HepG2 (cell line): ENCODE results near the gene RASAL1. TPM values are rescaled to one million over a fixed set of nuclear protein-coding genes. Genes with fewer than 3 reads are reported as not detected.

Experiments
- ATAC-seq: fragments of 200-7000 bp; cut with Tn5 transposase; 3 replicates; pipeline ENCODE4 v1.9.1; 2020; ENCODE audit warnings: mild to moderate bottlenecking, moderate library complexity
- BruUV-seq: library from RNA; stranded (reverse); fragments of 400-500 nt; replicated peaks from 2 replicates; lab custom pipeline; 2021; lab: Mats Ljungman, UMichigan
- CTCF ChIA-PET: fragments of 300-600 bp; formaldehyde crosslinking; extraction: SDS; loops from one replicate; lab custom pipeline; 2021; ENCODE audit warnings: low total read pairs, inconsistent platforms, low intra/inter-chr PET ratio; lab: Yijun Ruan, JAX
- POLR2A ChIA-PET: fragments of 350-600 bp; sonication (Branson Sonifier 250); formaldehyde crosslinking; loops from one replicate; lab custom pipeline; 2020; ENCODE audit warnings: antibody characterized with exemption, inconsistent platforms; lab: Yijun Ruan, JAX
- DNase-seq: peaks from one replicate; pipeline ENCODE4 v3.0.0-alpha.2; 2015; ENCODE audit warnings: low spot score
- FAIRE-seq: peaks from 3 replicates; lab custom pipeline; 2011; peaks lifted over from hg19 to GRCh38; lab: Jason Lieb, UNC
- H2AFZ ChIP-seq: one replicate; pipeline ENCODE4 v1.6.1; 2011; ENCODE audit warnings: low read length, inconsistent platforms
- H3K27ac ChIP-seq: fragments of 300-600 bp; 3 replicates; pipeline ENCODE4 v1.8.0; 2011; ENCODE audit warnings: mixed run types, mild to moderate bottlenecking, mixed read lengths, low read length, inconsistent platforms; ENCODE audit not compliant: insufficient read depth; ENCODE audit errors: extremely low read length
- H3K27me3 ChIP-seq, 2 experiments: fragments of 200-600 bp in 1 of 2; 2 replicates in 1 of 2; 3 replicates in 1 of 2; pipeline versions ENCODE4 v1.6.0 to v1.8.0; 2011; ENCODE audit warnings: low read length in 2 of 2, mild to moderate bottlenecking in 2 of 2, moderate library complexity in 2 of 2, inconsistent platforms in 1 of 2; ENCODE audit not compliant: insufficient read depth in 2 of 2, control insufficient read depth in 1 of 2
- H3K36me3 ChIP-seq, 2 experiments: fragments of 200-600 bp in 1 of 2; replicated peaks in 1 of 2; 2 replicates in 1 of 2; 3 replicates in 1 of 2; pipeline versions ENCODE4 v1.5.1 to v1.8.0; 2011; ENCODE audit warnings: low read length in 2 of 2, inconsistent platforms in 1 of 2; ENCODE audit not compliant: insufficient read depth in 2 of 2, control insufficient read depth in 1 of 2
- H3K4me1 ChIP-seq: 2 replicates; pipeline ENCODE4 v1.5.1; 2012; ENCODE audit warnings: low read length, inconsistent platforms; ENCODE audit not compliant: insufficient read depth
- H3K4me2 ChIP-seq: 2 replicates; pipeline ENCODE4 v1.6.0; 2011; ENCODE audit warnings: low read depth, low read length, inconsistent platforms
- H3K4me3 ChIP-seq, 3 experiments: fragments of 200-600 bp in 1 of 3; sonication (generic), shearing (Covaris generic) in 1 of 3; replicated peaks in 1 of 3; 2 replicates each; pipeline ENCODE4 v1.5.1; 2011 to 2016; ENCODE audit warnings: low read length in 3 of 3, inconsistent platforms in 2 of 3, low read depth in 2 of 3, mild to moderate bottlenecking in 2 of 3, control low read depth in 1 of 3, mixed read lengths in 1 of 3; ENCODE audit not compliant: insufficient read depth in 1 of 3
- H3K79me2 ChIP-seq: one replicate; pipeline ENCODE4 v1.6.1; 2011; ENCODE audit warnings: low read length, inconsistent platforms; ENCODE audit not compliant: insufficient read depth
- H3K9ac ChIP-seq: 2 replicates; pipeline ENCODE4 v1.6.0; 2011; ENCODE audit warnings: mild to moderate bottlenecking, low read depth, low read length, inconsistent platforms; ENCODE audit not compliant: insufficient read depth
- H3K9me3 ChIP-seq: 2 replicates; pipeline ENCODE4 v1.5.1; 2012; ENCODE audit warnings: mild to moderate bottlenecking, low read length
- H4K20me1 ChIP-seq: 2 replicates; pipeline ENCODE4 v1.6.0; 2011; ENCODE audit warnings: inconsistent platforms, mild to moderate bottlenecking, low read length, moderate library complexity; ENCODE audit not compliant: insufficient read depth
- TARDBP ChIP-seq: sonication (generic); formaldehyde crosslinking; IDR thresholded peaks from 2 replicates; pipeline ENCODE4 v1.8.0; 2022; ENCODE audit warnings: mild to moderate bottlenecking, missing genetic modification reagents
- YEATS4 ChIP-seq: sonication (generic); formaldehyde crosslinking; IDR thresholded peaks from 2 replicates; pipeline ENCODE4 v1.4.0; 2020; ENCODE audit warnings: missing genetic modification reagents, borderline replicate concordance
- ZNF124 ChIP-seq: sonication (generic); formaldehyde crosslinking; IDR thresholded peaks from 2 replicates; pipeline ENCODE4 v1.4.0; 2020; ENCODE audit warnings: missing genetic modification reagents
- ZNF143 ChIP-seq: sonication (generic); formaldehyde crosslinking; IDR thresholded peaks from 2 replicates; pipeline ENCODE4 v1.4.0; 2020; ENCODE audit warnings: missing genetic modification reagents
- ZNF282 ChIP-seq: fragments of 450-650 bp; IDR thresholded peaks from 2 replicates; pipeline ENCODE4 v1.6.1; 2018; ENCODE audit not compliant: partially characterized antibody
- ZNF562 ChIP-seq: sonication (generic); formaldehyde crosslinking; IDR thresholded peaks from 2 replicates; pipeline ENCODE4 v1.8.0; 2022; ENCODE audit warnings: missing genetic modification reagents, borderline replicate concordance
- ZNF746 ChIP-seq: sonication (generic); formaldehyde crosslinking; IDR thresholded peaks from 2 replicates; pipeline ENCODE4 v1.8.0; 2022; ENCODE audit warnings: mild to moderate bottlenecking, missing genetic modification reagents
- WGBS: methylation state at CpG from one replicate; pipeline ENCODE4 v1.1.6; 2017; ENCODE audit warnings: low lambda C conversion rate; 5-methylcytosine and 5-hydroxymethylcytosine counted together
- in situ Hi-C: cut with HindIII; loops from 2 replicates; pipeline ENCODE4 v1.10.0; 2017; ENCODE audit warnings: low pct_unique_long_range_greater_than_20kb; ENCODE audit not compliant: extremely low pct_ligation_motif_present
- intact Hi-C: fragments of 100-400 bp; cut with micrococcal nuclease; formaldehyde crosslinking; loops from one replicate; pipeline ENCODE4 v1.10.0; 2022; ENCODE audit not compliant: unreplicated experiment
- polyA plus RNA-seq, 8 experiments: library from polyadenylated mRNA; depleted of rRNA in 3 of 8; stranded (reverse) in 7 of 8; unstranded in 1 of 8; fragments of >200 nt; fragmentation: Illumina TruSeq in 4 of 8; extraction: Trizol in 4 of 8; gene quantifications; 2 replicates each; pipeline versions ENCODE4 v1.2.1 to v1.2.3, GENCODE V29; 2011 to 2016; ENCODE audit warnings: low read depth in 4 of 8, missing spikeins in 1 of 8, mixed read lengths in 1 of 8; ENCODE audit not compliant: insufficient read depth in 1 of 8
- total RNA-seq, 5 experiments: library from RNA; depleted of rRNA; stranded (reverse); fragments of >200 nt; fragmentation: Illumina TruSeq; extraction: Trizol; gene quantifications; 2 replicates each; pipeline ENCODE4 v1.2.3, GENCODE V29; 2016; ENCODE audit warnings: low read depth in 1 of 5
- TF ChIP-seq, protein P1 (sequence below), 2 experiments: sonication (generic) in 1 of 2; formaldehyde crosslinking in 1 of 2; IDR thresholded peaks; 2 replicates each; pipeline versions ENCODE4 v1.5.1 to v1.6.1; 2011 to 2020; ENCODE audit warnings: borderline replicate concordance in 1 of 2, low read depth in 1 of 2, low read length in 1 of 2, mild to moderate bottlenecking in 1 of 2, missing genetic modification reagents in 1 of 2, moderate library complexity in 1 of 2
- TF ChIP-seq, protein P2 (sequence below): sonication (generic); formaldehyde crosslinking; IDR thresholded peaks from 2 replicates; pipeline ENCODE4 v1.4.0; 2020; ENCODE audit warnings: missing genetic modification reagents
- TF ChIP-seq, protein P3 (sequence below): IDR thresholded peaks from 2 replicates; pipeline ENCODE4 v1.6.1; 2016
- TF ChIP-seq, protein P4 (sequence below): sonication (generic); formaldehyde crosslinking; IDR thresholded peaks from 2 replicates; pipeline ENCODE4 v1.4.0; 2020; ENCODE audit warnings: missing genetic modification reagents

RASAL1 gene
- total and polyA plus RNA-seq, 2 of the 13 experiments (the other 11 are each of a cell fraction or from before 2014, with no cell fraction given), result not detected

DNA sequence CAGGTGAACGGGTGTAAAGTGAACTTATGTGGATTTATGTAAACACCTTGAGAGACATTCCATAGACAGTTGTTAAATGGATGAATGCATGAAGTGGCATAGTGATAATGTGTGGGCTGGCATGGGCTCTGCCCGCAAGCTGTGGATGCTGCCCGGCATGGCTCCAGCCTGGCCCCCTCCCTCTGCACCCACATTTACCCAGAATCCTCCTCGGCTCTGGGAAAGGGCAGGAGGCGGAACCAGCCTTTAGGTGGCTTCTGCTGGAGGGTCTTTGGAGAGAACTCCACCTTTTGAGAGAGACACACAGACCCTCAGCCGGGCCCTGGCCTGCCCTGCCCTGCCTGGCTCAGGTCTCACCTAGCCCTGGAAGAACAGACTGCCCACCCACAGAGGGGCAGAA, 18.7 kb downstream of the RASAL1 start:
- Histone ChIP-seq H3K9ac (no peak overlapping the region), H3K27ac (no peak overlapping the region), H3K27me3 (peaks cover 0 to 12% of the 10 kb centered on the region in 2 experiments; a peak in 1 of 5 replicates), H3K4me1 (no peaks in the 10 kb centered on the region), H4K20me1 (no peaks in the 10 kb centered on the region), H3K9me3 (no peaks in the 10 kb centered on the region), H3K4me2 (no peak overlapping the region), H3K36me3 (no peaks in the 10 kb centered on the region), H3K79me2 (no peaks in the 10 kb centered on the region), H3K4me3 (no peak overlapping the region), H2AFZ (no peak overlapping the region)
- FAIRE-seq (no peak), ATAC-seq (no peak; the same call in 2 of the 3 replicates), DNase-seq (no peak)
- TF ChIP-seq, protein P1, sequence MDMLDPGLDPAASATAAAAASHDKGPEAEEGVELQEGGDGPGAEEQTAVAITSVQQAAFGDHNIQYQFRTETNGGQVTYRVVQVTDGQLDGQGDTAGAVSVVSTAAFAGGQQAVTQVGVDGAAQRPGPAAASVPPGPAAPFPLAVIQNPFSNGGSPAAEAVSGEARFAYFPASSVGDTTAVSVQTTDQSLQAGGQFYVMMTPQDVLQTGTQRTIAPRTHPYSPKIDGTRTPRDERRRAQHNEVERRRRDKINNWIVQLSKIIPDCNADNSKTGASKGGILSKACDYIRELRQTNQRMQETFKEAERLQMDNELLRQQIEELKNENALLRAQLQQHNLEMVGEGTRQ (IDR thresholded peaks at IDR 0.05; ENCODE audit: low read depth, low read length), result no peak
- TF ChIP-seq, protein P1 (CRISPR knock-in tag; IDR thresholded peaks at IDR 0.05; ENCODE audit: borderline replicate concordance), result no peak
- TF ChIP-seq ZNF143 (CRISPR knock-in tag), result peak; percentile 70
- WGBS, result 0% methylated on average over 2 of the region's 6 CpGs
- POLR2A ChIA-PET, result no interaction called here
- intact Hi-C loops (no loop called here), in situ Hi-C loops (no loop called here)
- CTCF ChIA-PET, result no interaction called here
- BruUV-seq, result no TSS peak

DNA sequence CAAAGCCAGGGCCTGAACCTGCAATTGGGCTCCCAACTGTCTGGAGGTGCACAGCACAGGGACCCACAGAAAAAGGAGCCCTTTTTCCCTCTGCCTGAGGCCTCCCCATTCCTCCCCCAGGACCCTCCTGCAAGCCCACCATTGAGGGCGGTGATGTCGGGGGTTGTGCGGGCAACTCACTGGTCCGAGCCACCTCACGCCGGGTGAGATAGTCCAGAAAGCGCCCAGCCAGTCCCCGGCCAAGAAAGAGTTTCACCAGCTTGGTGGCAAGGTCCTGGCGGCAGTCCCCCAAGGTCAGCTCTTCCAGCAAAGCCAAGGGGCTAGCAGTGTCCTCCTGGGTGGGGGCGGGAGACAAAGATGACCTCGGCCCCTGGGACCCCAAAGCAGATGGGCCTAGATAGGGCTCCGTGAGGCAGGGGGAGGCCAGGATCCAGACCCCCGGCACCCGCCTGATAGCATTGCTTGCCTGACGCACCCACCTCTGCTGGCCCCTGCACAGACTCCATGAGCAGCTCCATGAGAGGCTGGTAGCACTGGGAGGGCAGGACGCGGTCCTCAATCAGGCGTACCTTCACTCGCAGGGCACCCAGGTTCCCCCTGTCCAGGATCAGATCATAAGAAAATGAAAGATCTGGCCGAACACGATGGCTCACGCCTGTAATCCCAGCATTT, 20.0 kb downstream of the RASAL1 start:
- CTCF ChIA-PET, result no interaction called here
- intact Hi-C loops (no loop called here), in situ Hi-C loops (no loop called here)
- Histone ChIP-seq H3K9ac (no peak overlapping the region), H3K79me2 (no peaks in the 10 kb centered on the region), H3K27ac (no peak overlapping the region), H4K20me1 (no peaks in the 10 kb centered on the region), H3K36me3 (no peaks in the 10 kb centered on the region), H3K27me3 (peaks cover 0 to 10% of the 10 kb centered on the region in 2 experiments; a peak in 1 of 5 replicates), H2AFZ (no peak overlapping the region), H3K4me2 (no peak overlapping the region), H3K4me1 (no peaks in the 10 kb centered on the region), H3K4me3 (no peak overlapping the region), H3K9me3 (no peaks in the 10 kb centered on the region)
- WGBS, result 38% methylated on average over 6 of the region's 22 CpGs
- POLR2A ChIA-PET, result no interaction called here
- no TSS peak for BruUV-seq
- DNase-seq, result no peak
- no peak for FAIRE-seq
- no peak; the same call in 2 of the 3 replicates for ATAC-seq
- no peak for TF ChIP-seq ZNF282
- no peak for TF ChIP-seq YEATS4 (CRISPR knock-in tag)
- TF ChIP-seq, protein P2, sequence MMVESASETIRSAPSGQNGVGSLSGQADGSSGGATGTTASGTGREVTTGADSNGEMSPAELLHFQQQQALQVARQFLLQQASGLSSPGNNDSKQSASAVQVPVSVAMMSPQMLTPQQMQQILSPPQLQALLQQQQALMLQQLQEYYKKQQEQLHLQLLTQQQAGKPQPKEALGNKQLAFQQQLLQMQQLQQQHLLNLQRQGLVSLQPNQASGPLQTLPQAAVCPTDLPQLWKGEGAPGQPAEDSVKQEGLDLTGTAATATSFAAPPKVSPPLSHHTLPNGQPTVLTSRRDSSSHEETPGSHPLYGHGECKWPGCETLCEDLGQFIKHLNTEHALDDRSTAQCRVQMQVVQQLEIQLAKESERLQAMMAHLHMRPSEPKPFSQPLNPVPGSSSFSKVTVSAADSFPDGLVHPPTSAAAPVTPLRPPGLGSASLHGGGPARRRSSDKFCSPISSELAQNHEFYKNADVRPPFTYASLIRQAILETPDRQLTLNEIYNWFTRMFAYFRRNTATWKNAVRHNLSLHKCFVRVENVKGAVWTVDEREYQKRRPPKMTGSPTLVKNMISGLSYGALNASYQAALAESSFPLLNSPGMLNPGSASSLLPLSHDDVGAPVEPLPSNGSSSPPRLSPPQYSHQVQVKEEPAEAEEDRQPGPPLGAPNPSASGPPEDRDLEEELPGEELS (CRISPR knock-in tag), result no peak
- TF ChIP-seq ZNF562 (CRISPR knock-in tag), result no peak
- TF ChIP-seq ZNF746 (CRISPR knock-in tag), result no peak
- TF ChIP-seq, protein P3, sequence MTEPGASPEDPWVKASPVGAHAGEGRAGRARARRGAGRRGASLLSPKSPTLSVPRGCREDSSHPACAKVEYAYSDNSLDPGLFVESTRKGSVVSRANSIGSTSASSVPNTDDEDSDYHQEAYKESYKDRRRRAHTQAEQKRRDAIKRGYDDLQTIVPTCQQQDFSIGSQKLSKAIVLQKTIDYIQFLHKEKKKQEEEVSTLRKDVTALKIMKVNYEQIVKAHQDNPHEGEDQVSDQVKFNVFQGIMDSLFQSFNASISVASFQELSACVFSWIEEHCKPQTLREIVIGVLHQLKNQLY, result no peak
- TF ChIP-seq, protein P4, sequence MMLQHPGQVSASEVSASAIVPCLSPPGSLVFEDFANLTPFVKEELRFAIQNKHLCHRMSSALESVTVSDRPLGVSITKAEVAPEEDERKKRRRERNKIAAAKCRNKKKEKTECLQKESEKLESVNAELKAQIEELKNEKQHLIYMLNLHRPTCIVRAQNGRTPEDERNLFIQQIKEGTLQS (CRISPR knock-in tag), result no peak
- no peak for TF ChIP-seq TARDBP (CRISPR knock-in tag)
- no peak for TF ChIP-seq ZNF124
